ENCODE measurements around the gene EIF4A3. TPM values are rescaled to one million over a fixed set of nuclear protein-coding genes. Genes with fewer than 3 reads are reported as not detected.

Gene EIF4A3
- total and polyA plus RNA-seq, 9 of the 15 experiments (the other 6 are each of a cell fraction or from before 2014, with no cell fraction given), result 62.7 to 171 (median 127) TPM

- TF ChIP-seq SAFB2 (IDR thresholded peaks at IDR 0.05; ENCODE audit: borderline replicate concordance, low read depth, low read length, severe bottlenecking), result no peak
- TF ChIP-seq ZBTB7A (IDR thresholded peaks at IDR 0.05; ENCODE audit: borderline replicate concordance, control insufficient read depth, low read depth, low read length), result no peak; the same call in 1 of the 2 replicates
- TF ChIP-seq YY1 (IDR thresholded peaks at IDR 0.05; ENCODE audit: borderline replicate concordance in 1 of 3, control insufficient read depth in 1 of 3, extremely low read depth in 1 of 3, insufficient read depth in 3 of 3, insufficient read length in 1 of 3, insufficient replicate concordance in 2 of 3, low read depth in 1 of 3, low read length in 2 of 3), result peak; percentile 32 to 84 (median 64)
- no peak for TF ChIP-seq RBM34 (IDR thresholded peaks at IDR 0.05; ENCODE audit: borderline replicate concordance, insufficient read depth, low read length)
- TF ChIP-seq RBM15 (IDR thresholded peaks at IDR 0.05; ENCODE audit: insufficient read depth, low read length), result no peak
- TF ChIP-seq NRF1 (conservative IDR thresholded peaks at IDR 0.05 in 1 of 2, IDR thresholded peaks at IDR 0.05 in 1 of 2), result no peak
- TF ChIP-seq ZNF143 (CRISPR knock-in tag; IDR thresholded peaks at IDR 0.05), result 0 out of 2 replicates have a peak, but pooled peaks have one; percentile 44
- TF ChIP-seq CTCFL (IDR thresholded peaks at IDR 0.05; ENCODE audit: borderline replicate concordance, insufficient read depth, low read depth, low read length, poor library complexity, severe bottlenecking), result no peak
- TF ChIP-seq CEBPZ (IDR thresholded peaks at IDR 0.05; ENCODE audit: borderline replicate concordance, low read depth, low read length), result no peak
- no peak for TF ChIP-seq ATF7 (IDR thresholded peaks at IDR 0.05)
- TF ChIP-seq NKRF (IDR thresholded peaks at IDR 0.05; ENCODE audit: borderline replicate concordance), result peak; percentile 64
- peak in 1 of 2 experiments; percentile 35; a peak in 1 of 4 replicates for TF ChIP-seq HDAC1 (IDR thresholded peaks at IDR 0.05)
- TF ChIP-seq TCF15 (CRISPR knock-in tag; IDR thresholded peaks at IDR 0.05), result no peak
- TF ChIP-seq MTF1 (CRISPR knock-in tag; IDR thresholded peaks at IDR 0.05; ENCODE audit: borderline replicate concordance), result no peak
- TF ChIP-seq KAT7 (CRISPR knock-in tag; IDR thresholded peaks at IDR 0.05; ENCODE audit: borderline replicate concordance), result no peak; the same call in 1 of the 2 replicates
These were observed 550 bp downstream of the EIF4A3 start (continued) for GRCh38 chr17:80146121-80147034.
